Immature natural killer cell (primary cell): Measurements from ENCODE around the gene CDKAL1. TPM values are rescaled to one million over a fixed set of nuclear protein-coding genes. Genes with fewer than 3 reads are reported as not detected.
A peak's percentile ranks its signal among the peaks of the same experiment; 100 is the strongest.
"Not testable (repeated sequence)": the region's sequence is repeated elsewhere in the genome, so short reads cannot be mapped to it uniquely, and the experiment has no call there.

Source experiments
- DNase-seq, 3 donors: peaks; one replicate each; pipeline ENCODE4 v3.0.0; 2022; ENCODE audit warnings: mixed read lengths in 1 of 3
- H3K27ac Mint-ChIP-seq, 6 donors: one replicate each; pipeline ENCODE4 v1.8.0; 2020; ENCODE audit warnings: mixed read lengths in 6 of 6, mild to moderate bottlenecking in 5 of 6, inconsistent platforms in 4 of 6, moderate library complexity in 3 of 6
- H3K27me3 Mint-ChIP-seq, 3 donors: one replicate each; pipeline ENCODE4 v1.8.0; 2020 to 2021; ENCODE audit warnings: low read depth in 3 of 3, mild to moderate bottlenecking in 3 of 3, mixed read lengths in 3 of 3, moderate library complexity in 3 of 3, inconsistent platforms in 1 of 3
- H3K36me3 Mint-ChIP-seq, 3 donors: one replicate each; pipeline ENCODE4 v1.8.0; 2020; ENCODE audit warnings: mixed read lengths in 3 of 3, inconsistent platforms in 2 of 3, mild to moderate bottlenecking in 2 of 3
- H3K4me1 Mint-ChIP-seq, 2 donors: one replicate each; pipeline ENCODE4 v1.8.0; 2020; ENCODE audit warnings: inconsistent platforms in 2 of 2, mild to moderate bottlenecking in 2 of 2, mixed read lengths in 2 of 2, moderate library complexity in 1 of 2
- H3K4me3 Mint-ChIP-seq, 5 donors: one replicate each; pipeline ENCODE4 v1.8.0; 2020; ENCODE audit warnings: mild to moderate bottlenecking in 5 of 5, mixed read lengths in 5 of 5, inconsistent platforms in 3 of 5, moderate library complexity in 3 of 5
- H3K9me3 Mint-ChIP-seq, 6 donors: one replicate each; pipeline ENCODE4 v1.8.0; 2020; ENCODE audit warnings: mild to moderate bottlenecking in 6 of 6, mixed read lengths in 6 of 6, inconsistent platforms in 4 of 6, moderate library complexity in 3 of 6
- polyA plus RNA-seq, 3 donors: library from polyadenylated mRNA; unstranded; fragments of 300-500 nt; fragmentation: Illumina TruSeq; gene quantifications; one replicate each; pipeline ENCODE4 v1.2.3, GENCODE V29; 2021

CDKAL1 gene
- polyA plus RNA-seq, result 10 to 100 TPM; 22.4 to 32.3 (median 25.4) TPM

- Mint-ChIP-seq H3K4me1 (peaks cover 37 to 51% of the 10 kb centered on the region in 2 donors), H3K27ac (peak within 1 kb of the TSS; percentile 92 to 98 (median 94)), H3K9me3 (no peaks in the 10 kb centered on the region), H3K36me3 (peaks cover 0 to 8% (median 3%) of the 10 kb centered on the region in 3 donors), H3K4me3 (peak within 1 kb of the TSS; percentile 94 to 99 (median 98)), H3K27me3 (peaks cover 4 to 11% (median 6%) of the 10 kb centered on the region in 3 donors)
- peak; percentile 86 to 87 (median 87) for DNase-seq
Measured at GRCh38 chr6:20534295-20535262, at the start of gene CDKAL1. TSS of gene CDKAL1 (plus strand) at chr6:20534457. CDS start at chr6:20546351, 11,894 bp downstream.

- Mint-ChIP-seq H3K27ac (peak overlapping the region in 1 of 6 donors; percentile 30), H3K4me3 (no peak overlapping the region), H3K9me3 (no peaks in the 10 kb centered on the region), H3K36me3 (peaks cover 11 to 32% (median 31%) of the 10 kb centered on the region in 3 donors), H3K4me1 (peaks cover 0 to 7% of the 10 kb centered on the region in 2 donors), H3K27me3 (peaks cover 0 to 2% (median 2%) of the 10 kb centered on the region in 3 donors)
- no peak for DNase-seq
Measured at GRCh38 chr6:20486641-20487040, 47.6 kb upstream of the CDKAL1 start.

GRCh38 chr6:20487669-20488375 lies 46.4 kb upstream of the CDKAL1 start:
- Mint-ChIP-seq H3K27me3 (peaks cover 0 to 2% (median 0%) of the 10 kb centered on the region in 3 donors), H3K27ac (no peak overlapping the region), H3K9me3 (no peaks in the 10 kb centered on the region), H3K36me3 (peaks cover 11 to 32% (median 29%) of the 10 kb centered on the region in 3 donors), H3K4me3 (no peak overlapping the region), H3K4me1 (peaks cover 0 to 7% of the 10 kb centered on the region in 2 donors)
- DNase-seq, result no peak

- no peaks in the 10 kb centered on the region for H3K9me3 Mint-ChIP-seq
- H3K36me3 Mint-ChIP-seq, result peaks cover 14 to 32% (median 25%) of the 10 kb centered on the region in 3 donors
- DNase-seq, result no peak
- H3K4me1 Mint-ChIP-seq, result no peaks in the 10 kb centered on the region
- H3K27ac Mint-ChIP-seq, result no peak overlapping the region
- peaks cover 0 to 2% (median 0%) of the 10 kb centered on the region in 3 donors for H3K27me3 Mint-ChIP-seq
- no peak overlapping the region for H3K4me3 Mint-ChIP-seq
Measured at GRCh38 chr6:20490591-20490990, 43.7 kb upstream of the CDKAL1 start.

GRCh38 chr6:20492099-20492498 lies 42.2 kb upstream of the CDKAL1 start:
- DNase-seq, result no peak

GRCh38 chr6:20497216-20498040 lies 36.8 kb upstream of the CDKAL1 start:
- Mint-ChIP-seq H3K4me3 (no peak overlapping the region), H3K4me1 (no peaks in the 10 kb centered on the region)

More at GRCh38 chr6:20492099-20492498, 42.2 kb upstream of the CDKAL1 start:
- Mint-ChIP-seq H3K4me3 (no peak overlapping the region), H3K27ac (no peak overlapping the region), H3K27me3 (peaks cover 0 to 2% (median 0%) of the 10 kb centered on the region in 3 donors), H3K9me3 (no peaks in the 10 kb centered on the region), H3K4me1 (no peaks in the 10 kb centered on the region), H3K36me3 (peaks cover 14 to 27% (median 25%) of the 10 kb centered on the region in 3 donors)

GRCh38 chr6:20498041-20498385 lies 36.2 kb upstream of the CDKAL1 start:
- Mint-ChIP-seq H3K4me1 (no peaks in the 10 kb centered on the region), H3K27ac (no peak overlapping the region), H3K9me3 (no peaks in the 10 kb centered on the region), H3K4me3 (no peak overlapping the region), H3K36me3 (peaks cover 0 to 4% (median 3%) of the 10 kb centered on the region in 3 donors), H3K27me3 (peaks cover 0 to 2% (median 2%) of the 10 kb centered on the region in 3 donors)
- no peak for DNase-seq

More at GRCh38 chr6:20497216-20498040, 36.8 kb upstream of the CDKAL1 start:
- Mint-ChIP-seq H3K27ac (no peak overlapping the region), H3K36me3 (peaks cover 0 to 4% (median 4%) of the 10 kb centered on the region in 3 donors), H3K9me3 (no peaks in the 10 kb centered on the region), H3K27me3 (peaks cover 0 to 2% (median 0%) of the 10 kb centered on the region in 3 donors)
- DNase-seq, result no peak

- Mint-ChIP-seq H3K4me1 (no peaks in the 10 kb centered on the region), H3K4me3 (no peak overlapping the region), H3K36me3 (peaks cover 0 to 3% (median 0%) of the 10 kb centered on the region in 3 donors), H3K9me3 (no peaks in the 10 kb centered on the region), H3K27me3 (peaks cover 3 to 7% (median 3%) of the 10 kb centered on the region in 3 donors), H3K27ac (peak overlapping the region in 1 of 6 donors; percentile 2)
- no peak for DNase-seq
Measured at GRCh38 chr6:20509212-20509611, 25.0 kb upstream of the CDKAL1 start.

- no peak for DNase-seq
- Mint-ChIP-seq H3K4me1 (no peaks in the 10 kb centered on the region), H3K27ac (no peak overlapping the region), H3K36me3 (peaks cover 0 to 3% (median 0%) of the 10 kb centered on the region in 3 donors), H3K9me3 (no peaks in the 10 kb centered on the region), H3K4me3 (no peak overlapping the region), H3K27me3 (peaks cover 2 to 11% (median 3%) of the 10 kb centered on the region in 3 donors)
Measured at GRCh38 chr6:20511852-20512251, 22.4 kb upstream of the CDKAL1 start.

GRCh38 chr6:20525208-20525607 lies 9.0 kb upstream of the CDKAL1 start:
- not testable (repeated sequence) for DNase-seq, H3K4me1 Mint-ChIP-seq, H3K27ac Mint-ChIP-seq, H3K27me3 Mint-ChIP-seq, H3K4me3 Mint-ChIP-seq, H3K9me3 Mint-ChIP-seq, H3K36me3 Mint-ChIP-seq

- H3K4me1 Mint-ChIP-seq, result peaks cover 12 to 13% of the 10 kb centered on the region in 2 donors
- H3K27ac Mint-ChIP-seq, H3K27me3 Mint-ChIP-seq, H3K9me3 Mint-ChIP-seq, H3K36me3 Mint-ChIP-seq: not testable (repeated sequence)
- DNase-seq, result peak; percentile 29 to 60 (median 52)
- peak overlapping the region in 2 of 5 donors; percentile 0 to 56 for H3K4me3 Mint-ChIP-seq
Measured at GRCh38 chr6:20529086-20529448, 5.2 kb upstream of the CDKAL1 start.

GRCh38 chr6:20532881-20533280 lies 1.4 kb upstream of the CDKAL1 start:
- peaks cover 0 to 8% (median 0%) of the 10 kb centered on the region in 3 donors for H3K36me3 Mint-ChIP-seq
- H3K27me3 Mint-ChIP-seq, result peaks cover 4 to 11% (median 6%) of the 10 kb centered on the region in 3 donors
- peaks cover 36 to 46% of the 10 kb centered on the region in 2 donors for H3K4me1 Mint-ChIP-seq
- no peak overlapping the region for H3K27ac Mint-ChIP-seq
- H3K9me3 Mint-ChIP-seq, result no peaks in the 10 kb centered on the region
- no peak for DNase-seq
- no peak overlapping the region for H3K4me3 Mint-ChIP-seq

- Mint-ChIP-seq H3K27me3 (peaks cover 4 to 11% (median 6%) of the 10 kb centered on the region in 3 donors), H3K9me3 (no peaks in the 10 kb centered on the region), H3K36me3 (peaks cover 0 to 8% (median 3%) of the 10 kb centered on the region in 3 donors), H3K4me1 (peaks cover 35 to 43% of the 10 kb centered on the region in 2 donors), H3K27ac (peak overlapping the region; percentile 92 to 98 (median 94)), H3K4me3 (peak overlapping the region; percentile 94 to 99 (median 98))
- no peak for DNase-seq
Measured at GRCh38 chr6:20533746-20534294, 437 bp upstream of the CDKAL1 start.
